ENCODE measurements around the gene BCAS3. TPM values are rescaled to one million over a fixed set of nuclear protein-coding genes. Genes with fewer than 3 reads are reported as not detected.

Gene BCAS3
- total RNA-seq, 4 donors from 2014 or later, result 18.2 to 60.6 (median 23.4) TPM

- H3K36me3 ChIP-seq, result no peaks in the 10 kb centered on the region
- no peak overlapping the region for H3K27ac ChIP-seq
- H3K27me3 ChIP-seq, result no peaks in the 10 kb centered on the region
- no peaks in the 10 kb centered on the region for H3K9me3 ChIP-seq
- DNase-seq (no peak), ATAC-seq (no peak)
- in situ Hi-C loops (cut with MboI; ENCODE audit: low sequenced_read_pairs in 4 of 4), result no loop called here
- H3K4me3 ChIP-seq, result no peak overlapping the region
- intact Hi-C loops (cut with DNase I; ENCODE audit: low total_unique reads), result no loop called here
- TF ChIP-seq CTCF (IDR thresholded peaks at IDR 0.05 in 4 of 5, conservative IDR thresholded peaks at IDR 0.05 in 1 of 5) (no peak), POLR2A (IDR thresholded peaks at IDR 0.05) (no peak)
- no peaks in the 10 kb centered on the region for H3K4me1 ChIP-seq
Measured at GRCh38 chr17:61363601-61364462, 686.2 kb downstream of the BCAS3 start.

GRCh38 chr17:61364463-61364846, 686.8 kb downstream of the BCAS3 start:
- Histone ChIP-seq H3K9me3 (no peaks in the 10 kb centered on the region), H3K27me3 (no peaks in the 10 kb centered on the region), H3K4me1 (no peaks in the 10 kb centered on the region), H3K4me3 (no peak overlapping the region), H3K27ac (no peak overlapping the region), H3K36me3 (no peaks in the 10 kb centered on the region)
- TF ChIP-seq CTCF (IDR thresholded peaks at IDR 0.05 in 4 of 5, conservative IDR thresholded peaks at IDR 0.05 in 1 of 5) (no peak), POLR2A (IDR thresholded peaks at IDR 0.05) (no peak)
- in situ Hi-C loops (cut with MboI; ENCODE audit: low sequenced_read_pairs in 4 of 4), result no loop called here
- no peak for DNase-seq
- intact Hi-C loops (cut with DNase I; ENCODE audit: low total_unique reads), result no loop called here
- ATAC-seq, result no peak

GRCh38 chr17:61366076-61366714, 688.5 kb downstream of the BCAS3 start:
- Histone ChIP-seq H3K27me3 (no peaks in the 10 kb centered on the region), H3K4me3 (no peak overlapping the region), H3K36me3 (no peaks in the 10 kb centered on the region), H3K9me3 (no peaks in the 10 kb centered on the region), H3K27ac (no peak overlapping the region), H3K4me1 (no peaks in the 10 kb centered on the region)
- intact Hi-C loops (cut with DNase I; ENCODE audit: low total_unique reads), result no loop called here
- no peak for DNase-seq
- no peak for ATAC-seq
- TF ChIP-seq POLR2A (IDR thresholded peaks at IDR 0.05) (no peak), CTCF (IDR thresholded peaks at IDR 0.05 in 4 of 5, conservative IDR thresholded peaks at IDR 0.05 in 1 of 5) (no peak)
- in situ Hi-C loops (cut with MboI; ENCODE audit: low sequenced_read_pairs in 4 of 4), result no loop called here

- no peaks in the 10 kb centered on the region for H3K36me3 ChIP-seq
- H3K27ac ChIP-seq, result no peak overlapping the region
- no peaks in the 10 kb centered on the region for H3K27me3 ChIP-seq
- in situ Hi-C loops (cut with MboI; ENCODE audit: low sequenced_read_pairs in 4 of 4), result no loop called here
- ATAC-seq, result no peak
- no peak for TF ChIP-seq POLR2A (IDR thresholded peaks at IDR 0.05)
- TF ChIP-seq CTCF (IDR thresholded peaks at IDR 0.05 in 4 of 5, conservative IDR thresholded peaks at IDR 0.05 in 1 of 5), result no peak
- H3K4me3 ChIP-seq, result no peak overlapping the region
- H3K4me1 ChIP-seq, result no peaks in the 10 kb centered on the region
- no peak for DNase-seq
- intact Hi-C loops (cut with DNase I; ENCODE audit: low total_unique reads), result no loop called here
- no peaks in the 10 kb centered on the region for H3K9me3 ChIP-seq
Measured at GRCh38 chr17:61366715-61367413, 689.2 kb downstream of the BCAS3 start.
